Calu3 (cell line): ENCODE data around the gene SORT1. TPM values are rescaled to one million over a fixed set of nuclear protein-coding genes. Genes with fewer than 3 reads are reported as not detected.

Source experiments
- BruUV-seq: library from RNA; stranded (reverse); fragments of 400-500 nt; replicated peaks from 2 replicates; lab custom pipeline; 2021; lab: Mats Ljungman, UMichigan
- CTCF ChIA-PET: fragments of 300-600 bp; sonication (Branson Sonifier 250); formaldehyde crosslinking; loops from one replicate; lab custom pipeline; 2022; ENCODE audit warnings: antibody characterized with exemption; lab: Charles Lee
- DNase-seq: peaks from one replicate; pipeline ENCODE4 v3.0.0; 2022
- H3K27ac Mint-ChIP-seq: one replicate; pipeline ENCODE4 v1.8.0; 2022; ENCODE audit warnings: mixed read lengths; ENCODE audit not compliant: unreplicated experiment
- H3K27me3 Mint-ChIP-seq: one replicate; pipeline ENCODE4 v1.8.0; 2022; ENCODE audit warnings: mixed read lengths; ENCODE audit not compliant: unreplicated experiment
- H3K36me3 Mint-ChIP-seq: one replicate; pipeline ENCODE4 v1.8.0; 2022; ENCODE audit warnings: mild to moderate bottlenecking, moderate library complexity, mixed read lengths; ENCODE audit not compliant: insufficient read depth, unreplicated experiment
- H3K4me1 Mint-ChIP-seq: one replicate; pipeline ENCODE4 v1.8.0; 2022; ENCODE audit warnings: mild to moderate bottlenecking, low read depth, mixed read lengths; ENCODE audit not compliant: unreplicated experiment
- H3K4me3 Mint-ChIP-seq: one replicate; pipeline ENCODE4 v1.8.0; 2022; ENCODE audit warnings: mild to moderate bottlenecking, low read depth, moderate library complexity, mixed read lengths; ENCODE audit not compliant: unreplicated experiment
- H3K9me3 Mint-ChIP-seq: one replicate; pipeline ENCODE4 v1.8.0; 2022; ENCODE audit warnings: low read depth, mixed read lengths; ENCODE audit not compliant: unreplicated experiment
- intact Hi-C: fragments of 100-400 bp; cut with micrococcal nuclease; formaldehyde crosslinking; loops from one replicate; pipeline ENCODE4 v1.10.0; 2022; ENCODE audit not compliant: unreplicated experiment
- total RNA-seq: library from RNA; stranded (reverse); gene quantifications from 2 replicates; pipeline ENCODE4 v1.2.3, GENCODE V29; 2022
- TF ChIP-seq, protein P1 (sequence below): fragments of 200-600 bp; IDR thresholded peaks from one replicate; pipeline ENCODE4 v1.8.0; 2022; ENCODE audit warnings: antibody characterized with exemption; ENCODE audit not compliant: unreplicated experiment

The SORT1 gene
- total RNA-seq, 1 experiment from 2014 or later, result 68.2 TPM

DNA sequence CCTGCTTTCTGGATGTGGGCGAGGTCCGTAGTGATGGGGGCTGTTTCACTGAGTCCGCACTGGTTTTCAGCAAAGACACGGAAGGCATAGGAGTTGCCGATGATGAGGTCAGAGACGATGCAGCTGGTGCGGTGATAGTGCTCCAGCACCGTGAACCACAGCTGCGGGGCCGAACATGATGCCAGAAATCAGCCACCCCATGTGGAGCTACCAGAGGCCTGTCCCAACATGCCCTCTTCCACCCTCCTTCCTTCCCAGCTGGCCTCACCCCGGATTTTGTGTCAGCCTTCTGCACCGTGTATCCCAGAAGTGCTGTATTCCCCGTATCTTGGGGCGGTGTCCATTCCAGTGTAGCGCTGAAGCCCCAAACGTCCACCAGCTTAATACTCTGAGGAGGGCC, 100.9 kb downstream of the SORT1 start:
- no peaks in the 10 kb centered on the region for H3K9me3 Mint-ChIP-seq
- BruUV-seq, result no TSS peak
- CTCF ChIA-PET, result interaction anchor here (0.6 kb wide), 1 partner anchor 100 kb away, joined by 3 read pairs; no protein-coding TSS in a partner anchor
- H3K27me3 Mint-ChIP-seq, result peaks cover 16% of the 10 kb centered on the region
- peaks cover 10% of the 10 kb centered on the region for H3K4me1 Mint-ChIP-seq
- no peaks in the 10 kb centered on the region for H3K36me3 Mint-ChIP-seq
- intact Hi-C loops, result no loop called here
- TF ChIP-seq, protein P1, sequence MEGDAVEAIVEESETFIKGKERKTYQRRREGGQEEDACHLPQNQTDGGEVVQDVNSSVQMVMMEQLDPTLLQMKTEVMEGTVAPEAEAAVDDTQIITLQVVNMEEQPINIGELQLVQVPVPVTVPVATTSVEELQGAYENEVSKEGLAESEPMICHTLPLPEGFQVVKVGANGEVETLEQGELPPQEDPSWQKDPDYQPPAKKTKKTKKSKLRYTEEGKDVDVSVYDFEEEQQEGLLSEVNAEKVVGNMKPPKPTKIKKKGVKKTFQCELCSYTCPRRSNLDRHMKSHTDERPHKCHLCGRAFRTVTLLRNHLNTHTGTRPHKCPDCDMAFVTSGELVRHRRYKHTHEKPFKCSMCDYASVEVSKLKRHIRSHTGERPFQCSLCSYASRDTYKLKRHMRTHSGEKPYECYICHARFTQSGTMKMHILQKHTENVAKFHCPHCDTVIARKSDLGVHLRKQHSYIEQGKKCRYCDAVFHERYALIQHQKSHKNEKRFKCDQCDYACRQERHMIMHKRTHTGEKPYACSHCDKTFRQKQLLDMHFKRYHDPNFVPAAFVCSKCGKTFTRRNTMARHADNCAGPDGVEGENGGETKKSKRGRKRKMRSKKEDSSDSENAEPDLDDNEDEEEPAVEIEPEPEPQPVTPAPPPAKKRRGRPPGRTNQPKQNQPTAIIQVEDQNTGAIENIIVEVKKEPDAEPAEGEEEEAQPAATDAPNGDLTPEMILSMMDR, result no peak
- H3K27ac Mint-ChIP-seq, result no peak overlapping the region
- no peak for DNase-seq
- no peak overlapping the region for H3K4me3 Mint-ChIP-seq

DNA sequence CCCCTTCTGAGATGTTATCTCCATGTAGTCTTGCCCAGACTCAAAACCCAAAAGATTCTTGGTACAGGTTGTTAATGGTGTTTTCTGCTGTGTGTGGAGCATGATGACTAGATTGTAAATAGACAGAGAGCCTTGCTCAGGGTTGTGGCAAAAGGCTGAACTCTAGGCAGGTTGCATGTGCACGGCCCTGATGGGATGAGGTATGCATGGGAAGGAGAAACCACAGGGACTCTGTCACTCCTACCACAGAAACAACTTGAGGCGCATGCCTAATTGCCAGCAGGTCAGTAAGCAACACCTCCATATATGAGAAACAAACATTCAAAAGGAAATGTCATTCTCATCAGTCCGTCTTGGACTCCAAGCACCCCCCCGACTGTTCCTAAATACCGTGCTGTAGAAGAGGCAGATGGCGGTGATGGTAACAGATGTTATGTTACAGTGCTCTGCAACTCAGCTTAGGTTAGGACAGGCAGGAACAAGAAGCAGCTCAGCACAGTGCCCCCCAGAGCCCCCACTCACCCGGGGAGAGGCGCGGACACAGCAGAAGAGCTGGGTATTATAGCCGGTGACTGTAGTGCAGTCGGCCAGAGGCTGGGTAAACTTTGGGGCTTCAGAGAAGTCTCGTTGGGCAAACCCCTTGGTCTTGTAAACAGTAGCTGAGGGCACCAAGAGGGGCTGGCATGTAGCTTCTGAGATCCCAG, 101.9 kb downstream of the SORT1 start:
- no peak overlapping the region for H3K4me3 Mint-ChIP-seq
- no TSS peak for BruUV-seq
- CTCF ChIA-PET, result no interaction called here
- H3K27me3 Mint-ChIP-seq, result peaks cover 16% of the 10 kb centered on the region
- no peaks in the 10 kb centered on the region for H3K36me3 Mint-ChIP-seq
- no peaks in the 10 kb centered on the region for H3K9me3 Mint-ChIP-seq
- TF ChIP-seq, protein P1, result no peak
- DNase-seq, result no peak
- intact Hi-C loops, result no loop called here
- H3K4me1 Mint-ChIP-seq, result peaks cover 10% of the 10 kb centered on the region
- no peak overlapping the region for H3K27ac Mint-ChIP-seq

DNA sequence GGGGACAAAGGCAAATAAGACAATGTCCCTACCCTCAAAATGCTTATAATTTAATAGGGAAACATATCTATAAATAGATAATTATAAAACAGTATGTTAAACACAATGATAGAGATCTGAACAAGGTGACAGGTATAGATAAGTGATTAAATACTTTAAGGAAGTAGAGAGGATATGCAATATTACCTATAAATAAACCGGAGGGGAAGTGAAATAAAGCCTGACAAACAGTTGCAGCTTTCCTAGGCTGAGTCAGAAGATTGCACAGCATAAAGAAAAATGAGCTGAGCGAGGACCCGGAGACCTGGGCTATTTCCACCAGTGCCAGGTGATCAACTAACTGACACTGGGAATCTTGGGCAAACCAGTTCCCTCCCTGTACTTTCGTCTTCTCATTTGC, 103.2 kb downstream of the SORT1 start:
- CTCF ChIA-PET, result no interaction called here
- BruUV-seq, result no TSS peak
- no peak for DNase-seq
- H3K9me3 Mint-ChIP-seq, result no peaks in the 10 kb centered on the region
- TF ChIP-seq, protein P1, result no peak
- H3K4me1 Mint-ChIP-seq, result peaks cover 10% of the 10 kb centered on the region
- peaks cover 16% of the 10 kb centered on the region for H3K27me3 Mint-ChIP-seq
- no peak overlapping the region for H3K4me3 Mint-ChIP-seq
- H3K36me3 Mint-ChIP-seq, result no peaks in the 10 kb centered on the region
- no peak overlapping the region for H3K27ac Mint-ChIP-seq
- intact Hi-C loops, result no loop called here

DNA sequence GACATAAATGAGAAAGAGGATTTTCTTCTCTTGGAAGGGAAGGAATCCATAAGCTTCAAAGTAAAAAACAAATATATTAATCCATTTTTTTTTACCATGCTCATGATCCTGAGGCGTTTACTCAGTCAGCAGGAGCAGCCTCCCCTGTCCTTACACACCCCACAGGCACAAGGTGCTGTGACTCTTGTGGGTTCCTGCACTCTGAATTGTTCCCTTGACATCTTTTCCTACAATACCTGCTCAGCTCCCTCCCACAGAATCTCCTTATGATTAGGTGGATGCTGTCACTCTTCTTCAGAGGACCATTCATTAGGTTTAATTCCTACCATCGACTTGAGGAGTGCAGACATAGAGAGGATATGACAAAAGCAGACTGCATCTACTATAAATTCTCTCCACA, 104.7 kb downstream of the SORT1 start:
- Mint-ChIP-seq H3K4me3 (no peak overlapping the region), H3K27ac (no peak overlapping the region), H3K27me3 (peaks cover 16% of the 10 kb centered on the region), H3K9me3 (no peaks in the 10 kb centered on the region), H3K4me1 (no peaks in the 10 kb centered on the region), H3K36me3 (no peaks in the 10 kb centered on the region)
- BruUV-seq, result no TSS peak
- TF ChIP-seq, protein P1, result no peak
- no peak for DNase-seq
- CTCF ChIA-PET, result no interaction called here
- intact Hi-C loops, result no loop called here
